PC-9 (cell line): Measurements from ENCODE around the gene STX12. TPM values are rescaled to one million over a fixed set of nuclear protein-coding genes. Genes with fewer than 3 reads are reported as not detected.
"Not testable (repeated sequence)": the region's sequence is repeated elsewhere in the genome, so short reads cannot be mapped to it uniquely, and the experiment has no call there.

Experiments
- BruUV-seq: library from RNA; stranded (reverse); fragments of 400-500 nt; replicated peaks from 2 replicates; lab custom pipeline; 2021; lab: Mats Ljungman, UMichigan
- CTCF ChIA-PET: fragments of 300-600 bp; sonication (Branson Sonifier 250); formaldehyde crosslinking; loops from one replicate; lab custom pipeline; 2022; ENCODE audit warnings: antibody characterized with exemption; lab: Charles Lee
- POLR2A ChIA-PET: fragments of 300-600 bp; sonication (Branson Sonifier 250); formaldehyde crosslinking; loops from one replicate; lab custom pipeline; 2022; ENCODE audit warnings: antibody characterized with exemption; ENCODE audit not compliant: unreplicated experiment; lab: Charles Lee
- DNase-seq, 2 experiments: peaks; one replicate each; pipeline versions ENCODE4 v3.0.0 to v3.0.0-alpha.2; 2015 to 2022; ENCODE audit warnings: mixed read lengths in 1 of 2
- H2AFZ ChIP-seq: fragments of 200-600 bp; sonication (generic); 2 replicates; pipeline ENCODE4 v1.8.1; 2017; ENCODE audit warnings: antibody characterized with exemption
- H3F3A ChIP-seq: fragments of 200-600 bp; sonication (generic); 2 replicates; pipeline ENCODE4 v1.8.1; 2017; ENCODE audit warnings: antibody characterized with exemption, mild to moderate bottlenecking, low read depth; ENCODE audit not compliant: insufficient read depth
- H3K27ac ChIP-seq: fragments of 200-600 bp; sonication (generic); 2 replicates; pipeline ENCODE4 v1.6.1; 2016; ENCODE audit warnings: mixed run types
- H3K27me3 ChIP-seq: fragments of 200-600 bp; sonication (generic); 2 replicates; pipeline ENCODE4 v1.6.1; 2016; ENCODE audit warnings: low read depth, mixed run types; ENCODE audit not compliant: insufficient read depth
- H3K36me3 ChIP-seq: fragments of 200-600 bp; sonication (generic); 2 replicates; pipeline ENCODE4 v1.6.1; 2016; ENCODE audit warnings: low read depth, mixed run types
- H3K4me1 ChIP-seq: fragments of 200-600 bp; sonication (generic); replicated peaks from 2 replicates; pipeline ENCODE4 v1.6.1; 2016; ENCODE audit warnings: mixed run types; ENCODE audit not compliant: insufficient read depth
- H3K4me2 ChIP-seq: fragments of 200-600 bp; sonication (generic); 2 replicates; pipeline ENCODE4 v1.6.1; 2017; ENCODE audit warnings: mixed run types
- H3K4me3 ChIP-seq: fragments of 200-600 bp; sonication (generic); 2 replicates; pipeline ENCODE4 v1.6.1; 2016; ENCODE audit warnings: mixed run types
- H3K79me2 ChIP-seq: fragments of 200-600 bp; sonication (generic); 2 replicates; pipeline ENCODE4 v1.6.1; 2017; ENCODE audit warnings: low read depth, mixed run types
- H3K9me2 ChIP-seq: fragments of 200-600 bp; sonication (generic); 2 replicates; pipeline ENCODE4 v1.8.1; 2017; ENCODE audit warnings: mild to moderate bottlenecking; ENCODE audit not compliant: insufficient read depth
- H3K9me3 ChIP-seq: fragments of 200-600 bp; sonication (generic); 2 replicates; pipeline ENCODE4 v1.8.1; 2016; ENCODE audit warnings: low read depth; ENCODE audit not compliant: insufficient read depth
- H4K20me1 ChIP-seq: fragments of 200-600 bp; sonication (generic); 2 replicates; pipeline ENCODE4 v1.8.1; 2017; ENCODE audit not compliant: insufficient read depth
- CTCF ChIP-seq: fragments of 200-600 bp; sonication (generic); conservative IDR thresholded peaks from 2 replicates; pipeline ENCODE4 v1.6.1; 2017; ENCODE audit warnings: mixed run types, antibody characterized with exemption, mild to moderate bottlenecking, moderate library complexity
- EZH2 ChIP-seq: fragments of 200-600 bp; sonication (generic); IDR thresholded peaks from 2 replicates; pipeline ENCODE4 v1.8.0; 2017; ENCODE audit warnings: antibody characterized with exemption, low read depth
- intact Hi-C: fragments of 100-400 bp; cut with micrococcal nuclease; formaldehyde crosslinking; loops from one replicate; pipeline ENCODE4 v1.10.0; 2022; ENCODE audit not compliant: unreplicated experiment
- total RNA-seq: library from RNA; stranded (reverse); gene quantifications from 2 replicates; pipeline ENCODE4 v1.2.3, GENCODE V29; 2021

The STX12 gene
- total RNA-seq, 1 experiment from 2014 or later = 23.7 TPM

- no peaks in the 10 kb centered on the region for H3K36me3 ChIP-seq
- H2AFZ ChIP-seq = no peak overlapping the region
- H3K27ac ChIP-seq = no peak overlapping the region
- peaks cover 6% of the 10 kb centered on the region; the same call in 1 of the 2 replicates for H3F3A ChIP-seq
- H3K9me2 ChIP-seq = no peaks in the 10 kb centered on the region
- H3K9me3 ChIP-seq = no peaks in the 10 kb centered on the region
- TF ChIP-seq EZH2 (no peak), CTCF (no peak)
- no peak overlapping the region for H3K4me3 ChIP-seq
- CTCF ChIA-PET = no interaction called here
- no peaks in the 10 kb centered on the region for H4K20me1 ChIP-seq
- H3K4me1 ChIP-seq = peaks cover 4% of the 10 kb centered on the region; the same call in 1 of the 2 replicates
- BruUV-seq = no TSS peak
- POLR2A ChIA-PET = no interaction called here
- intact Hi-C loops = no loop called here
- no peak overlapping the region for H3K4me2 ChIP-seq
- H3K27me3 ChIP-seq = no peaks in the 10 kb centered on the region
- no peak for DNase-seq
- H3K79me2 ChIP-seq = no peaks in the 10 kb centered on the region
These were observed 96.7 kb downstream of the STX12 start for GRCh38 chr1:27869719-27870085.

- H3K79me2 ChIP-seq, H3K4me1 ChIP-seq, intact Hi-C loops, CTCF ChIA-PET, H3K27me3 ChIP-seq, H3K36me3 ChIP-seq, DNase-seq, H3K9me3 ChIP-seq, BruUV-seq, H3K4me3 ChIP-seq, POLR2A ChIA-PET, H2AFZ ChIP-seq, H3K27ac ChIP-seq, H3F3A ChIP-seq, H3K4me2 ChIP-seq, H4K20me1 ChIP-seq, H3K9me2 ChIP-seq: not testable (repeated sequence)
These were observed 98.1 kb downstream of the STX12 start for GRCh38 chr1:27871076-27871475.

GRCh38 chr1:27872059-27872801, 99.2 kb downstream of the STX12 start, which contains the start of gene THEMIS2:
THEMIS2 (plus strand) TSS chr1:27872544; CDS start chr1:27872572, 28 bp downstream.
- Histone ChIP-seq H3K79me2 (no peaks in the 10 kb centered on the region), H3K4me2 (peak within 1 kb of the TSS; percentile 75), H3K27me3 (no peaks in the 10 kb centered on the region), H3K9me3 (no peaks in the 10 kb centered on the region), H3K9me2 (no peaks in the 10 kb centered on the region), H3K4me1 (no peaks in the 10 kb centered on the region; the same call in 1 of the 2 replicates), H3F3A (peaks cover 6% of the 10 kb centered on the region; the same call in 1 of the 2 replicates), H3K4me3 (peak within 1 kb of the TSS; percentile 54; the same call in 1 of the 2 replicates), H3K27ac (no peak within 1 kb of the TSS), H3K36me3 (no peaks in the 10 kb centered on the region), H2AFZ (no peak within 1 kb of the TSS; the same call in 1 of the 2 replicates), H4K20me1 (no peaks in the 10 kb centered on the region)
- peak in 1 of 2 experiments; percentile 53 for DNase-seq
- no TSS peak for BruUV-seq
- CTCF ChIA-PET = no interaction called here
- TF ChIP-seq CTCF = no peak
- TF ChIP-seq EZH2 = no peak
- POLR2A ChIA-PET = no interaction called here
- intact Hi-C loops = no loop called here
